Activated B cell treated with CpG ODN at 0.5 μM for 24 hours (primary cell): Measurements from ENCODE around the gene DAGLA. TPM values are rescaled to one million over a fixed set of nuclear protein-coding genes. Genes with fewer than 3 reads are reported as not detected.
"Not testable (repeated sequence)": the region's sequence is repeated elsewhere in the genome, so short reads cannot be mapped to it uniquely, and the experiment has no call there.

Experiments used
- ATAC-seq: fragments of 200-7000 bp; cut with Tn5 transposase; one replicate; pipeline ENCODE4 v1.10.0; 2021; ENCODE audit warnings: low read depth, mild to moderate bottlenecking, moderate library complexity
- CTCF ChIA-PET: fragments of 350-600 bp; sonication (Branson Sonifier 250); formaldehyde crosslinking; loops from one replicate; lab custom pipeline; 2021; ENCODE audit warnings: antibody characterized with exemption; lab: Charles Lee
- POLR2A ChIA-PET: fragments of 350-600 bp; sonication (Branson Sonifier 250); formaldehyde crosslinking; loops from one replicate; lab custom pipeline; 2021; ENCODE audit warnings: antibody characterized with exemption; lab: Charles Lee
- DNase-seq: peaks from one replicate; pipeline ENCODE4 v3.0.0; 2022
- H3K27ac Mint-ChIP-seq: one replicate; pipeline ENCODE4 v1.8.0; 2020; ENCODE audit warnings: mixed read lengths
- H3K27me3 Mint-ChIP-seq: one replicate; pipeline ENCODE4 v1.8.0; 2021; ENCODE audit warnings: mixed read lengths
- H3K36me3 Mint-ChIP-seq: one replicate; pipeline ENCODE4 v1.8.0; 2021; ENCODE audit warnings: low read depth, mixed read lengths
- H3K4me1 Mint-ChIP-seq: one replicate; pipeline ENCODE4 v1.8.0; 2021; ENCODE audit warnings: mixed read lengths
- H3K4me3 Mint-ChIP-seq: one replicate; pipeline ENCODE4 v1.8.0; 2020; ENCODE audit warnings: mild to moderate bottlenecking, mixed read lengths
- H3K9me3 Mint-ChIP-seq: one replicate; pipeline ENCODE4 v1.8.0; 2020; ENCODE audit warnings: mixed read lengths
- intact Hi-C: fragments of 100-400 bp; cut with micrococcal nuclease; formaldehyde crosslinking; loops from one replicate; pipeline ENCODE4 v1.15.1; 2024
- total RNA-seq: library from RNA; stranded (reverse); gene quantifications from 2 replicates; pipeline ENCODE4 v1.2.3, GENCODE V29; 2022
- TF ChIP-seq, protein P1 (sequence below): fragments of 200-600 bp; IDR thresholded peaks from one replicate; pipeline ENCODE4 v1.8.0; 2022; ENCODE audit warnings: antibody characterized with exemption, mild to moderate bottlenecking

Gene DAGLA
- total RNA-seq, 1 donor from 2014 or later: not detected

DNA sequence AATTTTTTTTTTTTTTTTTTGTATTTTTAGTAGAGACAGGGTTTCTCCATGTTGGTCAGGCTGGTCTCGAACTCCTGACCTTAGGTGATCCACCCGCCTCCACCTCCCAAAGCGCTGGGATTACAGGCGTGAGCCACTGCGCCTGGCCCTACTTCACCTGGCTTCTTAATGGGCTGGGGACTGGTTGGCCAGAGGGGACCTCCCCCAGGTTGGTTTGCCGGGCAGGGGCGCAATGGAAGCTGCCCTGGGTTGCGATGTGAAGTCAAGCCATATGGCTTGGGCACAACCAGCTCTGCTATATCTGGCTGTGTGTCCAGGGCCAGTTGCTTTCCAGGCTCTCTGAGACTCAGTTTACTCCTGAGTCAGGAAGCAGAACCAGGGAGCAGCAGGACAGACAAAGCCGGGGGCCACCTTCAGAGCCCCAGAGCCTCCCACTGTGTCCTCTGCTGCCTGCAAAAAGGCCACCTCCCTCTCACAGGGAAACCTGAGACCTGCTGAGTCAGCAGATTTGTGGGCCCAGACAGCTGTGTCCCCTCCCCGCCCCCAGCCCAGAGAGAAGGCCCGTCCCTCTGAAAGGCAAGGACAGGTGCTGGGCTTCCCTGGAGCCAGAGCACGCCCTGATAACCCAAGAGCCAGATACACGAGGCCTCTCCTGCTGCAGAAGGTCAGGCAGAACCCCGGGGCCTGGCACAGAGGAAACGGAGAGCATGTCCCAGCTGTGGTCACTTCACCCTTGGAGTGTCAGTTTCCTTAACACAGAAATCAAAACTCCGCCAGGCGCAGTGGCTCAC, 29.2 kb upstream of the DAGLA start:
- Mint-ChIP-seq H3K9me3 (no peaks in the 10 kb centered on the region), H3K4me1 (no peaks in the 10 kb centered on the region), H3K27ac (no peak overlapping the region), H3K27me3 (peaks cover 23% of the 10 kb centered on the region), H3K36me3 (no peaks in the 10 kb centered on the region), H3K4me3 (no peak overlapping the region)
- ATAC-seq: no peak
- ChIA-PET POLR2A (no interaction called here), CTCF (no interaction called here)
- no peak for DNase-seq
- intact Hi-C loops: no loop called here
- TF ChIP-seq, protein P1, sequence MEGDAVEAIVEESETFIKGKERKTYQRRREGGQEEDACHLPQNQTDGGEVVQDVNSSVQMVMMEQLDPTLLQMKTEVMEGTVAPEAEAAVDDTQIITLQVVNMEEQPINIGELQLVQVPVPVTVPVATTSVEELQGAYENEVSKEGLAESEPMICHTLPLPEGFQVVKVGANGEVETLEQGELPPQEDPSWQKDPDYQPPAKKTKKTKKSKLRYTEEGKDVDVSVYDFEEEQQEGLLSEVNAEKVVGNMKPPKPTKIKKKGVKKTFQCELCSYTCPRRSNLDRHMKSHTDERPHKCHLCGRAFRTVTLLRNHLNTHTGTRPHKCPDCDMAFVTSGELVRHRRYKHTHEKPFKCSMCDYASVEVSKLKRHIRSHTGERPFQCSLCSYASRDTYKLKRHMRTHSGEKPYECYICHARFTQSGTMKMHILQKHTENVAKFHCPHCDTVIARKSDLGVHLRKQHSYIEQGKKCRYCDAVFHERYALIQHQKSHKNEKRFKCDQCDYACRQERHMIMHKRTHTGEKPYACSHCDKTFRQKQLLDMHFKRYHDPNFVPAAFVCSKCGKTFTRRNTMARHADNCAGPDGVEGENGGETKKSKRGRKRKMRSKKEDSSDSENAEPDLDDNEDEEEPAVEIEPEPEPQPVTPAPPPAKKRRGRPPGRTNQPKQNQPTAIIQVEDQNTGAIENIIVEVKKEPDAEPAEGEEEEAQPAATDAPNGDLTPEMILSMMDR: no peak

DNA sequence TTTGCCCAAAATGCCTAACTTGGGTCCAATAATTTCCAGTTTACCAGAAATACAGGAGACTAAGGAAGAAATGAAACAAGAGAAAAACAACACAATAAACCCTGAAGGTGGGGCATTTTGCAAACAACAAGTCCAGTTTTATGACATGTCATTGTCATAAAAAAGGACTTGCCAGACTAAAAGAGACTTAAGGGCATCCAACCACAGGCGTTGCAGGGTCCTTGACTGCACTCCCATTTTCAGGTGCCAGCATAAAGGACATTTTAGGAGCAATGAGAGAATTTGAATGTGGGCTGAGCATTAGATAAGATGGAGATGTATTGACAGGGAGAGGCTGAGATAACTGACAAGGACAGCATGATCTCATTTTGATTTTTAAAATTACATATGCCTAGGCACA, 28.1 kb upstream of the DAGLA start:
- intact Hi-C loops: no loop called here
- ChIA-PET CTCF (no interaction called here), POLR2A (no interaction called here)
- Mint-ChIP-seq H3K27ac (no peak overlapping the region), H3K4me3 (no peak overlapping the region), H3K27me3 (peaks cover 23% of the 10 kb centered on the region), H3K36me3 (no peaks in the 10 kb centered on the region), H3K9me3 (no peaks in the 10 kb centered on the region), H3K4me1 (no peaks in the 10 kb centered on the region)
- TF ChIP-seq, protein P1: no peak
- no peak for DNase-seq
- ATAC-seq: no peak

DNA sequence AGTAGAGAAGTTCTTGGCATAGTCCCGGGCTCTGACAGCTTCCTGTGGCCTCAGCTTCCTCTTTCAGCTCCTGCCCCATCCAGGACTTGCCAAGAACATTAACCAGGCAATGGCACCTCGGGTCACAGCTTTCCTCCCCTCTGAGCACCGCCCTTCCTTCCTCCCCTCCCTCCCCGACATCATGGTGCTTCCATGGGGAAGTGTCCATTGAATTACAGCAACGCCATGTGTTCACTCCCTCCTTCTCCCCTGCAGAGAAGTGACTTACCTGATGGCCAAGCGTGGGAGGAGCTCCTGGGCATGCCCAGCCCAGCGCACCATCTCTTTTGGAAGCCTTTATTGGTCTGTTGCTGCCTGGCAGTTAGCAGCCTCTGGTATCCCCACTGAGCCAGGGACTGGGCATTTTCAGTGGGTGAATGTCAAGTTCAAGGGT, 25.8 kb upstream of the DAGLA start:
- ChIA-PET CTCF (no interaction called here), POLR2A (interaction anchor here (0.6 kb wide), 1 partner anchor 55 kb away, joined by 3 read pairs; no protein-coding TSS in a partner anchor)
- ATAC-seq: no peak
- TF ChIP-seq, protein P1: no peak
- H3K4me1 Mint-ChIP-seq: no peaks in the 10 kb centered on the region
- intact Hi-C loops: no loop called here
- no peaks in the 10 kb centered on the region for H3K9me3 Mint-ChIP-seq
- DNase-seq: no peak
- H3K4me3 Mint-ChIP-seq: no peak overlapping the region
- H3K27me3 Mint-ChIP-seq: peaks cover 23% of the 10 kb centered on the region
- H3K27ac Mint-ChIP-seq: no peak overlapping the region
- no peaks in the 10 kb centered on the region for H3K36me3 Mint-ChIP-seq

DNA sequence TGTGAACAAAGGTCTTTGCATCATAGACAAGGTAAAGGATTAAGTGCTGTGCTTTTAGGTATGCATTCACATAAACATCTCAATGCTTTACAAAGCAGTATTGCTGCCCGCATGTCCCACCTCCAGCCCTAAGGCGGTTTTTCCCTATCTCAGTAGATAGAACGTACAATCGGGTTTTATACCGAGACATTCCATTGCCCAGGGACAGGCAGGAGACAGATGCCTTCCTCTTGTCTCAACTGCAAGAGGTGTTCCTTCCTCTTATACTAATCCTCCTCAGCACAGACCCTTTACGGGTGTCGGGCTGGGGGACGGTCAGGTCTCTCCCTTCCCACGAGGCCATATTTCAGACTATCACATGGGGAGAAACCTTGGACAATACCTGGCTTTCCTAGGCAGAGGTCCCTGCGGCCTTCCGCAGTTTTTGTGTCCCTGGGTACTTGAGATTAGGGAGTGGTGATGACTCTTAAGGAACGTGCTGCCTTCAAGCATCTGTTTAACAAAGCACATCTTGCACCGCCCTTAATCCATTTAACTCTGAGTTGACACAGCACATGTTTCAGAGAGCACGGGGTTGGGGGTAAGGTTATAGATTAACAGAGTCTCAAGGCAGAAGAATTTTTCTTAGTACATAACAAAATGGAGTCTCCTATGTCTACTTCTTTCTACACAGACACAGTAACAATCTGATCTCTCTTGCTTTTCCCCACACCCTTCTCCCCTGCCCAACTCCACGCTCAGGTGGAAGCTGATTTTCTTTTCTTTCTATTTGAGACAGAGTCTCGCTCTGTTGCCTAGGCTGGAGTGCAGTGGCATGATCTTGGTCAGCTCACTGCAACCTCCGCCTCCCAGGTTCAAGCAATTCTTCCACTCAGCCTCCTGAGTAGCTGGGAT, 24.7 kb upstream of the DAGLA start:
- H3K4me3 Mint-ChIP-seq, H3K9me3 Mint-ChIP-seq, H3K27ac Mint-ChIP-seq, intact Hi-C loops, H3K36me3 Mint-ChIP-seq, CTCF ChIA-PET, H3K4me1 Mint-ChIP-seq, ATAC-seq, POLR2A ChIA-PET, DNase-seq: not testable (repeated sequence)
- peaks cover 23% of the 10 kb centered on the region for H3K27me3 Mint-ChIP-seq

DNA sequence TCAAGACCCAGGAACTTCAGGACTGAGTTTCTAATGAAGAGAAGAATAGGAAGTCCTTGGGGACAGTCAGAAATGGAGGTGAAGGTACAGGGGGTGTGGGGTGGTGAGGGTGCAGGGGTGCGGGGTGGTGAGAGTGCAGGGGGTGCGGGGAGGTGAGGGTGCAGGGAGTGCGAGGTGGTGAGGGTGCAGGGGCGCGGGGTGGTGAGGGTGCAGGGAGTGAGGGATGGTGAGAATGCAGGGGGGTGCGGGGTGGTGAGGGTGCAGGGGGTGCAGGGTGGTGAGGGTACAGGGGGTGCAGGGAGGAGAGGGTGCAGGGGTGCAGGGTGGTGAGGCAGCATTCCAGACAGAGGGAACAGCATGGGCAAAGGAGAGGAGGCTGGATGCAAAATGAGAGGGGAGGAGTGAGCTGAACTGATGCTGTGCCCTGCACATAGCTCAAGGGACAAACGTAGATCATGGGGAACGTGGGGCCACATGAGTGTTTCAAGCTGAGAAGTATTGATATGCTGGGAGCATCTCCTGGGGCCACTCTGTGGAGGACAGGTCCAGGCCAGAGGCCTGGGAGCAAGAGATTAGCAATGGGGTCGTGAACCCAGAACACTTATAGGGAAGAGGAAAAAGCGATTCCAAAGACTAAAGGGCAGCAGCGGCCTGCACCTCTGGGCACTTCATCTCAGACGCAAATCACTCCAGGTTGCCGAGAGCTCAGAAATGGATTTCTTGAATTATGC, 23.7 kb upstream of the DAGLA start:
- Mint-ChIP-seq H3K4me3 (no peak overlapping the region), H3K4me1 (no peaks in the 10 kb centered on the region), H3K27me3 (peaks cover 25% of the 10 kb centered on the region), H3K27ac (no peak overlapping the region), H3K36me3 (no peaks in the 10 kb centered on the region), H3K9me3 (no peaks in the 10 kb centered on the region)
- ChIA-PET POLR2A (no interaction called here), CTCF (no interaction called here)
- DNase-seq: no peak
- intact Hi-C loops: no loop called here
- TF ChIP-seq, protein P1: no peak
- ATAC-seq: no peak
